Measurements from ENCODE around the gene GATA3.

Gene GATA3

DNA sequence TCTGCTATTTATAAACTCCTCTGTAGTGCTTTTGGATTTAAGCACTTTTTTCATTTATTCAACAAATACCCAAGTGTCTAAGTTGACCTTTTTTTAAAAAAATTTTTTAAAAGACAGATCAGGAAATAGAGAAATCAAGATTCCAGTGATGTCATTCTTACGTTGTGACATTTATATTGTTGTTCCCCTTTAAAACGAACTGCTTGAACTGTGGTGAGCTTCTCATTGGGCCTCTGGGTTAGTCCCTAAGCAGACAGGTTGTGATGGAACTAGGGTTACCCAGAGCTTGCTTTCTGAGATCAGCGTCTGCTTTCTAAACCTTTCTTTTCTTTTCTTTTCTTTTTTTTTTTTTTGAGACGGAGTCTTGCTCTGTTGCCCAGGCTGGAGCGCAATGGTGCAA, 22.4 kb downstream of the GATA3 start:
- DNase-seq (ENCODE audit: low read depth, low spot score): no peak
- H3K4me3 ChIP-seq (ENCODE audit: low read length): no peak overlapping the region

DNA sequence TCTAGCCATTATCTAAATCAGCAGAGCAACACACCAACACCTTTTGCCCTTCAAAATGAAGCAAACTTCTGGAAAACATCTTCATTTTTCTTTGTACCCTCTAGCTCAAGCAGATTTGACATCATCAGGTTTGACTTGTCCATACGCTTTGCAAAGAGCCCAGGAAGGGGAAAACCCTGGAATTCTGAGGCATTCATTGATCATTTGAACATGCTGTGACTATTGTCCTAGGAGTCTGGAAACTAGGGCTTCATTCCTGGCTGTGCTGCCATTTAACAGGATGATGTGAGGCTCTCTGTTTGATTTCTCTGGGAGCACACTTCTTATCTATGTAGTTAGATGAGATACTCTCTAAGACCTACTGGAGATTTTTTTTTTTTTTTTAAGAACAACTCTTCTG, 23.5 kb downstream of the GATA3 start:
- DNase-seq (ENCODE audit: low read depth, low spot score): no peak
- no peak overlapping the region for H3K4me3 ChIP-seq (ENCODE audit: low read length)

DNA sequence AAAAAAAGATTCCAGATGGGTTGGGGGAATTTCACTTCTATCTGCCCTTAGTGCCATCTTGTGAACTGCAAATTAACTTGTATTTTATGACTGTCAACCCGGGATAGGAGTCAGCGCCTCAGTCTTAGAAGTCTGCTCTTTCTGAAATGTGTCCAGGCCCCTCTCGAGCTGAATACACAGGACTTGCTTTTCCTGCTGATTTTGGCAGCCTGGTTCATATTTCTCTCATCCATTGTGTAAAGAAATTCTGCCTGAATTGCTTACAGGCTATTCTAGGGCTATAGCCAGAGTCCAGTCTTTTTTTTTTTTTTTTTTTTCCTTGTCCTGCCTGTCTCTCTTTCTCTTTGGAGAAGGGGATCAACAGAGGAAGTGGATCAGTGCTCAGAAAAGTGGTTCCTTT, 24.6 kb downstream of the GATA3 start:
- no peak overlapping the region for H3K4me3 ChIP-seq (ENCODE audit: low read length)
- no peak for DNase-seq (ENCODE audit: low read depth, low spot score)

DNA sequence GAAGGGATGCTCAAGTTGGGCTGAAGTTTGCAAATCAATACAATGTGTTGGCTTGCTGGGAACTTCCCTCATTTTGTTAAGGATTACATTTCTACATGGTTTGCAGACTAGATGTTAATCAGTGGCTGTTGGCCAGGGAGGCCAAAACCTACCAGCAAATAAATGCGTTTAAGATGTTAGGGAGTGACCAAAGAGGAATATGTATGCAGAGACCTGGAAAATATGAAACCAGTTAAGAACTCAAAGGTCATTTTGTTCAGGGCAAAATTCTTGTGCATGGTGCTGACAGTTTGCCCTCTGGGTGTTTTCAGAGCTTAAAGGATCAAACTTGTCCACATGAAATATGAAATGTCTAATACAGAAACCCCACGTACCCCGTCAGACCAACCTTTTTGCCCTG, 30.3 kb downstream of the GATA3 start:
- no peak overlapping the region for H3K4me3 ChIP-seq (ENCODE audit: low read length)
- DNase-seq (ENCODE audit: low read depth, low spot score): no peak

DNA sequence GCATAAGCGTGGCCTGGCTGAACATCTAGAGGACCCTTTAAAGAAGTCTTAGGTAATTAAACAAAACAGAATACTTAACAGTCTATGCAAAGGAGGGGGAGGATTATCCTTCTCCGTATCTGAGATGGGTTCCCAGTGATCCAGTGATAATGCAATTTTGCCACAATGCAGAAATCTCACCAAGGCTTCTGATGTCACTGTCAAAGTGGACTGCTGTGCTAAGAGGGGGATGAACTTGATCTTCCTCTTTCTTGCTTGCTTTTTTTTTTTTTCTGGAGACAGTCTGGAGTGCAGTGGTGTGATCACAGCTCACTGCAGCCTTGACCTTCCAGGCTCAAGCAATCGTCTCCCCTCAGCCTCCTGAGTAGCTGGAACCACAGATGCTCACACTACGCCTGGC, 30.8 kb downstream of the GATA3 start:
- DNase-seq (ENCODE audit: low read depth, low spot score): no peak
- no peak overlapping the region for H3K4me3 ChIP-seq (ENCODE audit: low read length)

DNA sequence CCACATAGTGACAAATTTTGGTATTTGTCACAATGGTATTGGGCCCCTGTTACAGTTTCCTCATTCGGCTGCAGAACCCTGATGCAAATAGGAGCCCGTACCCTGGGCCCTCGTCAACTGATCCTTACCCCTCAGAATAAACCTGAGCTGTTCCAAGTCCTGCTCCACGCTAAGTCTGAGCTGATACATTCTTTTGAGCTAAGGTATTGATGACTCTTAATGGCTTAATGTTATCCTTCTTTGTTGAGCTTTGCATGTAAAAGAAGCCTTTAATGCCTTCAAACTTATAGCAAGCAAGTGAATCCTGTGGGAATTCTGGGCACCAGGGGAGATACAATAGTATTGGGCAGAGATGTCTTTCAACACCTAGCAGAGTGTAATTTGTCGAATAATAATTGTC, 31.8 kb downstream of the GATA3 start:
- DNase-seq (ENCODE audit: low read depth, low spot score): no peak

DNA sequence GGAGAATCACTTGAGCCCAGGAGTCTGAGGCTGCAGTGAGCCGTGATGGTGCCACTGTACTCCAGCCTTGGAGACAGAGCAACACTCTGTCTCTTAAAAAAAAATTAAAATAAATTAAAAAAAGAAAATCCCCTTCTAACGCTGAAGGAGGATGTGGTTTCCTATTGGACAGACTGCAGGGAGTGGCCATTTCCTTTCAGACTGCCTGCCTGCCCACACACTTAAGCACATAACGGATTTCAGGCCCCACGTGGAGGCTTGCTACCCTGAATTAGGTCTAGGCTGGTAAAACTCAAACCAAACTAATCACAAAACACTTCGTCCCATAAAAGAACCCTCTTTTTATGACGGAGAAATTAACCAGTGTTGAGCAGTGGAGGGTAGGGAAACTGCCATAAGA, 34.0 kb downstream of the GATA3 start:
- peak; percentile 45 for DNase-seq (ENCODE audit: low read depth, low spot score)
- H3K4me3 ChIP-seq (ENCODE audit: low read length): no peak overlapping the region

More for the DNA sequence above, 31.8 kb downstream of the GATA3 start:
- no peak overlapping the region for H3K4me3 ChIP-seq (ENCODE audit: low read length)

DNA sequence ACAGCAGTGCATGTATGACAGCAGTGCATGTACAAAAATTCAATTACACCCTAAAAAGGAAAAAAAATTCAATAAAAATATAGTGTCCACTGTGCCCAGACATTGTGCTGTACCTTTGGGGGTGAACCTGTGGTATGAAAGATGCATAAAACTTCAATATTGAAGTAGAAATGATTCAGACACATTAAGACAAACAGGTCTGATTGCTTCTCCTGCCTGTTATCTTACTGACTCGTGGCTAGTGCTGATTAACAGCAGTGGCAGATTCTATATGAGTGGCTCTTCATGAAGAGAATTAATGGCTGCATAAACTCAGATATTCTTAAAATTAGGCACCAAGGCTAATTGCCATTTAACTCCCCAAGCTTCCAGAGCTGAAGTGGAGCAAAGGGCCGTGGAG, 37.9 kb downstream of the GATA3 start:
- no peak overlapping the region for H3K4me3 ChIP-seq (ENCODE audit: low read length)
- DNase-seq (ENCODE audit: low read depth, low spot score): no peak

DNA sequence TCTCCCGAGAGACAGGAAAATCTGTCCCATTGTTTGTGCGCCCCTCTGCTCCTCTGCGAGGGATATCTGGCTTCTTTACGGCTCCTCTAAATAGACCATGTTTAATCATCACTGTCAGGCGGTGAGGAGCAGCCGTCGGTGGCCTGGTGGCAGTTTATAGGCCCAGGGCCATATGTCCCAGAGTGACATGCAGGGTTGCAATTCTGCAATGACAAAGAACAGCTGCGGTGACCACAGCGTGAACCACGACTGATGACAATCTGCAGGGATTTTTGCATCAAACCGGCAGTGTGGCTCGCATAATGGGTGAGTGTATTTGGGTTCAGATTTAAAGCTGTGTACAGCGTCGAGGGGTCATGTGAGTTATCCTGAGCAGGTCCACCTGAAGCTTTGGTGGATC, 41.5 kb downstream of the GATA3 start:
- peak; percentile 47 for DNase-seq (ENCODE audit: low read depth, low spot score)
- no peak overlapping the region for H3K4me3 ChIP-seq (ENCODE audit: low read length)

DNA sequence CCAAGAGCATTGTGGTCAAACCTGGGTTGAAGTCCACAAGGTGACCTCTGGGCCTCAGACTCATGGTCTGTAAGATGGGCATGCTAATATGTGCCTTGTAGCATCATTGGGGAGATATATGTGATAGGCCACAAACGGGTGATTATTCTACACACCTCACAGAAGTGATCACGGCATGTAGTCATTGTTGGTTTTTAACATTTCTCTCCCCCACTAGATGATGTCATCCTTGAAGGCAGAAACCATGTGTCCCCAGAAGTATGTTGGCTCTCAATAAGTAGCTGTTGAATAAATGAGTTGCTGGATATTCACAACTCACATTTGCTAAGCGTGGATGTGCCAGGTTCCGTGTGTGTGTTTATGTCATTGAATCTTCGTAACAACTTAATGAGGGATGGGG, 42.4 kb downstream of the GATA3 start:
- no peak for DNase-seq (ENCODE audit: low read depth, low spot score)
- H3K4me3 ChIP-seq (ENCODE audit: low read length): no peak overlapping the region

DNA sequence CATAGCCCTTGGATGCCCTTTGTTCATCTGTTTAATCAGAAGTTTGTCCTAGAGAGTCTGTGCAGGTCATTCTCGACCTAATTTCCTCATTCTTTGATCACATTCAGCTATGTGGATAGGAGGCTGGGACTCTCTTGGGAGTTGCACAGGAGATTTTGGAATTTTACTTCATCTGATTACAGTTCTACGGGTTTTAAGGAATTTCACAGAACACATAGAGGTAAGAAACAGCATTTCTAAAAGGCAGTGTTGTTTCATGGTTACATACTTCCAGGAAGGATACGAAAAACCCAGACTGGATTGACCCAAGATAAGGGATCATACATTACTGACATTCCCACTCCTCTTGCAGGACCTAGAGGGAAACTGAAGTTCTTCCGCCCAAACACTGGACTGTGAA, 45.9 kb downstream of the GATA3 start:
- DNase-seq (ENCODE audit: low read depth, low spot score): no peak

DNA sequence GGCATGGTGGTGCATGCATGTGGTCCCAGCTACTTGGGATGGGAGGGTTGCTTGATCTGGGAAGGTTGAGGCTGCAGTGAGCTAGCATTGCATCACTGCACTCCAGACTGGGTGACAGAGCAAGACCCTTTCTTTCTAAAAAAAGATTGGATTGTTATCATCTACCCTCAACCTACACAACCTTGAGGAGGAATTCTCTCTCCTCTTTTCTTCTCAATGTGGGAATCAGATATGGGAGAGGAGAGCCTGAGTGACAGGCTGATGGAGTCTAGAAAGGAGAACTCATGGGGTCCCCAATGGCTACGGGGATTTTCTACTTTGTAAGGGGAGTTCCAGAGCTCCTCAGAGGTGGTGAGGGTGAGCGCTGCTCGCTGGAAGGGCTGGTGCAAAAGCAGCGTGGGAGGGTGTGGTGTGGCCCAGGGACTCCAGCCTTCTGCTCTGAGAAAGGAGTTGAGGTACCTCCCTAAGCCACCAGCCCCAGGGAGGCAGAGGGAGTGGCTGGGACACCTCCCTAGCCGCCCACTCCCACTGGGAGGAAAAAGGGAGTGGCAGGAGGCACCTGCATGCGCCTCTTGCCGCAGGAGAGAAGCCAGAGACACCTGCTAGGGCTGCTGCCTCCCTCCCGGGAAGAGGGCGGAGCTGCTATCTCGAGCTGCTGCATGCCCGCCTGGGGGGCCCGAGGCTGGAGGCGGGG, 48.4 kb downstream of the GATA3 start:
- no peak overlapping the region for H3K4me3 ChIP-seq (ENCODE audit: low read length)
- no peak for DNase-seq (ENCODE audit: low read depth, low spot score)

More for the DNA sequence above, 45.9 kb downstream of the GATA3 start:
- no peak overlapping the region for H3K4me3 ChIP-seq (ENCODE audit: low read length)

DNA sequence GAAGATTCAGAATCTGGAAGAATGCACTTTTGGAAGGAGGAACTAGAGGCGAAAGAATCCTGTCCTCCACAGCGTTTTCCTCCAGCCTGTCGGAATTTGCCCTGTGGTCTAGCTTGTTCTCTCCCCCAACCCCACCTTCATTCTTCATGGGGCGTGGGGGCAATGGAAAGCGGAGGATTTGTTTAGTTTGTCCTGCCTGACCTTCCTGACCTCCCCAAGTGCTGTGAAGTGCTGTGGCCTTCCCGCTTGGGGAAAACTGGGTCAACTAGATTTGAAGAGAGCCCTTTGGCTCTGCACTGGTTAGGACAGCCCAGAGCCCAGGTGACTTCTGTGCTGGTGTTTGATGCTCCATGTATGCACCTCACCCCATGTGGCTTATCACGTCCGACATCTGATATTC, 49.1 kb downstream of the GATA3 start:
- no peak overlapping the region for H3K4me3 ChIP-seq (ENCODE audit: low read length)
- DNase-seq (ENCODE audit: low read depth, low spot score): no peak

DNA sequence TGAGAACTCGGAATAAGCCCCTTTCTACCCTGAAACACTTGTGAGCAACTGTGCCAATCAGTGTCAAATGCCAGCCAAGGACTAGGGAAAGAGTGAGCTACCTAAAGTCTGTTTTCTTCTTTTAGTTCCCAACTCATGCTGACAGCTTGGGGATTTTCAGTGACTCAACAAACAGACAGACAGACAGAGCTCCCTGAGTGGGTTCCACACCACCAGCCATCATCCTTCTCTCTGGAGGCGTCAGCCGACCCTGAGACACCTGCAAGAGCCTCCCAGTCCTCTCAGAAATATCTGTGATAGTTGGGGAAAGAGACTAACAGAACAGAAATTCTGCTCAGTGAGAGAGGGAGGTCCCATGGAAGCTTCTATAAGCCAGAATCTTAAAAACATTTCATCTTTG, 49.5 kb downstream of the GATA3 start:
- no peak for DNase-seq (ENCODE audit: low read depth, low spot score)
- no peak overlapping the region for H3K4me3 ChIP-seq (ENCODE audit: low read length)

DNA sequence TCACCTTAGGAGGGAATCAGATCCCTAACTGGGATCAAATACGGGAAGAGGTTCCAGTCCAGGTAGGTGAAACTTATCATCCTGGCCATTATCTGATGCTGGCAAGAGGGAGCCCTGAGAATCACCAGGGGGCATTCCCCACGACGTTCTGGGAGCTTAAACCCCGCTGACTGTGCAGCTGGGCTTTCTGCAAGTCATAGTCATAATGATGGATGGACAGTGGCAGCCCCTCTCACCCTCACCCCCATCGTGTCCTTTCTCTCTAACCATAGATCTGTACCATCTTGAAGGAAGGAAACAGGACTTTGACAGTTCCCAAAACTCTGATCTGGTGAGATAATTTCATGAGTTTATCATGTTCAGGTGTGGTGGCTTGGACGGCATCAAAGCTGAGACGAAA, 50.2 kb downstream of the GATA3 start:
- DNase-seq (ENCODE audit: low read depth, low spot score): no peak
- no peak overlapping the region for H3K4me3 ChIP-seq (ENCODE audit: low read length)

DNA sequence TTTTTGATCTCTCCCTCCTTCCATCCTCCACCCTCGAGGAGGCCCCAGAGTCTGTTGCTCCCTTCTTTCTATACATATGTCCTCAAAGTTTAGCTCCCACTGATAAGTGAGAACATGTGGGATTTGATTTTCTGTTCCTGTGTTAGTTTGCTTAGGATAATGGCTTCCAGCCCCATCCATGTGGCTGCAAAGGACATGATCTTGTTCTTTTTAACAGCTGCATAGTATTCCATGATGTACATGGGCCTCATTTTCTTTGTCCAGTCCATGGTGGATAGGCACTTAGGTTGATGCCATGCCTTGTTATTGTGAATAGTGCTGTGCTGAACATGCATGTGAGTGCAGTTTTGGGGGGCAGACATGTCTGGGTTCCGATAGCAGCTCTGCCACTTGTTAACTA, 51.4 kb downstream of the GATA3 start:
- H3K4me3 ChIP-seq (ENCODE audit: low read length): no peak overlapping the region
- DNase-seq (ENCODE audit: low read depth, low spot score): no peak

DNA sequence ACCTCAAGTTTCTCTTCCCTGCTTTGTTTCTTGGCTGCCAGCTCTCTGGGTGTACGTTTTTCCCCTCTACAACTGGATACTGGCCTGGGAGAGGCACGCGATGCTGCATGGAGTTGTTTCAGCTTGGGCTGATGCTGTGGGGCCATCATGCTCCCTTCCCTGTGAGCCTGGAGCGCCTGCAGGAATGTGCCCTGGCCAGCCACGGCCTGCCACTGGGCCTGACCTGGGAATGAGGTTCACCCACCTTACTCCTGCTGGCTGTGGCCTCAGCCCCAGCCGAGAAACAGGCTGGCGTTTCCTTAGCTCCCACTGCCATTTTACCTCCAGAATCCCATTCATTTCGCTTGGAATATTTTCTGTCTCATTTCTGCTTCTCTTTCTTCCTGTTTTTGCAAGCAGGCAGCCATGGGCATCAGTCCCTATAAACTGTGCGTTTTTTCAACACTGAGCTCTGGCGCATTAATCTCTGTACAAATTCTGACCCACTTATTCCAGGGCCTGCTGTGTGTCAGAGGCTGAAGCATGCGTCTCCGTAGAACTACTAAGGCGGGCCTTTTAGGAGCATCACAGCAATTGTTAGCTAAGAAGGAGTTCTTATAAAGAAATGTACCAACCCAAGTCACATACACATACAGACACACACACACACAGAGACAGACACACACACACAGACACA, 57.9 kb downstream of the GATA3 start:
- H3K4me3 ChIP-seq (ENCODE audit: low read length): no peak overlapping the region
- DNase-seq (ENCODE audit: low read depth, low spot score): no peak

DNA sequence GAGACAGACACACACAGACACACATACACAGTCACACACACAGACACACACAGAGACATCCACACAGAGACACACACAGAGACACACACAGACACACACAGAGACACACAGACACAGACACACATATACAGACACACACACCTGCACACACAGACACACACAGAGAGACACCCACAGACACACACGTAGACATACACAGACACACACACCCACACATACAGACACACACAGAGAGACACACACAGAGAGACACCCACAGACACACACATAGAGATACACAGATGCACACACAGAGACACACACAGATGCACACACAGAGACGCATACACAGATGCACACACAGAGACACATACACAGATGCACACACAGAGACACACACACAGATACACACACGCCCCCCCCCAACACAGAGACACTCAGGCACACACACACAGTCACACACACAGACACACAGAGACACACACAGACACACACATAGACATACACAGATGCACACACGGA, 58.5 kb downstream of the GATA3 start:
- no peak overlapping the region for H3K4me3 ChIP-seq (ENCODE audit: low read length)
- DNase-seq (ENCODE audit: low read depth, low spot score): no peak

DNA sequence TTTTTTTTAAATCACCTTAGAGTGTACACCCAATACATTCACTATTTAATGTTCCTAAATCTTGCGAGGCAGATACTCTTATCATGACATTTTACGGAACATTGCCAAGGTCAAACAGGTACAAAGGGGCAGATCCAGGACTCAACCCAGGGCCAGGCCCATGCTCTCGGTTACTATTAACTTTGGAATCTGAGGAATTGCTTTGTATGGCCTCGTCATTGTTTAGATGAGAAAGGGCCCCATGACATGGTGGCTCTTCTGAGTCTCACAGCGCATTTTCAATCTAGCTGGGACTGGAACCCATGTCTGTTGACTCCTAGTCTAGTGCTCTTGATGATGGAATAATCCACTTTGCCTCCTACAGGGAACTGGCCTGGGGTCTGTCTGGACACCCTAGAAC, 59.1 kb downstream of the GATA3 start:
- no peak overlapping the region for H3K4me3 ChIP-seq (ENCODE audit: low read length)
- DNase-seq (ENCODE audit: low read depth, low spot score): no peak

DNA sequence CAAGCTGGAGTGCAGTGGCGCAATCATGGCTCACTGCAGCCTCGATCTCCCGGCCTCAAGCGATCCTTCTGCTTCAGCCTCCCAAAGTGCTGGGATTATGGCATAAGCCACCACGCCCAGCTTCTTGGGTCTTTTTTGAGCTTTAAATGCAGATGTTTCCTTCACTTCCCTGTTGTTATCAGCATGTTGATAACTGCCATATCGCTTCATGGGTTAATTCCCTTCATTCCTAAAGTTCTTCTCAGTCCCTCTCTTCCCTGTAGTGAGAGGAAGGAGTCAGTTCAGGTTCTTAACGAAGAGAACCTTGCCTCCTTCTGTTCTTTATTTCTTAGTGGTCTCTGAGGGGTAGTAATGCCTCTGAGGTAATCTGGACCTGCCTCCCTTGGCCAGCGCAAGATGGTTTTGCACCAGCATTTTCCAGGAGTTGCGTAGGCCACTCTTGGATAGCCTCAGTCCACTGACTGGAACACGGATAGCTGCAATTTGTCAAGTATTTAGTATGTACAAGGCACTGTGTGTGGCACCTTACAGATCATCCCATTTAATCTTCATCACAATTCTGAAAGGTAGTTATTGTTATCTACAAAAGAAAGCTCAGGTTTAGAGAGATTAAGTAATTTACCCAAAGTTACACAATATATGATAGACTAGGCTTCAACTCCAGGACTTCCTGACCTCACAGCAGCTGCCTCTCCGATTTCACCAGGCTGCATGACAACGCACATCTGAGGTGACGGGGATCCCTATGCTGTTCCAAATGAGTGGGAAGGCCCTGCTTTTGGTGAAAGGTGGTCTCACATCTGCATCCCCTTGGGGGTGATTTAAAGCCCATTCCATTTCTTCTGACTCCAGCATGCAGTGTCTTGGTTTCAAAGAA, 60.5 kb downstream of the GATA3 start:
- no peak for DNase-seq (ENCODE audit: low read depth, low spot score)

More for the DNA sequence above, 60.5 kb downstream of the GATA3 start:
- H3K4me3 ChIP-seq (ENCODE audit: low read length): no peak overlapping the region
